Natural killer cell treated with Interleukin-12 subunit alpha and Interleukin-12 subunit beta and Interleukin-15 and Interleukin-18, amount 100 ng/mL, for 72 hours (primary cell): Measurements from ENCODE around the gene CD248. TPM values are rescaled to one million over a fixed set of nuclear protein-coding genes. Genes with fewer than 3 reads are reported as not detected.
A peak's percentile ranks its signal among the peaks of the same experiment; 100 is the strongest.
"Not testable (repeated sequence)": the region's sequence is repeated elsewhere in the genome, so short reads cannot be mapped to it uniquely, and the experiment has no call there.

Experiments used
- ATAC-seq, 2 donors: fragments of 150-1000 bp; cut with Tn5 transposase in 1 of 2; sonication (Bioruptor Pico), chemical (Tn5 transposase) in 1 of 2; 2 replicates each; pipeline ENCODE4 v1.10.0; 2021
- DNase-seq: peaks from one replicate; pipeline ENCODE4 v3.0.0; 2022; ENCODE audit warnings: low spot score
- H3K27ac Mint-ChIP-seq, 2 donors: 1 replicate in 1 of 2; 2 replicates in 1 of 2; pipeline ENCODE4 v1.8.0; 2022; ENCODE audit warnings: mixed read lengths in 2 of 2, mild to moderate bottlenecking in 1 of 2, moderate library complexity in 1 of 2
- H3K27me3 Mint-ChIP-seq, 2 donors: 1 replicate in 1 of 2; 2 replicates in 1 of 2; pipeline ENCODE4 v1.8.0; 2022; ENCODE audit warnings: mixed read lengths in 2 of 2
- H3K36me3 Mint-ChIP-seq: one replicate; pipeline ENCODE4 v1.8.0; 2022; ENCODE audit warnings: mixed read lengths
- H3K4me1 Mint-ChIP-seq, 2 donors: 1 replicate in 1 of 2; 2 replicates in 1 of 2; pipeline ENCODE4 v1.8.0; 2022; ENCODE audit warnings: low read depth in 2 of 2, mixed read lengths in 2 of 2, mild to moderate bottlenecking in 1 of 2
- H3K4me3 Mint-ChIP-seq: one replicate; pipeline ENCODE4 v1.8.0; 2022; ENCODE audit warnings: mixed read lengths
- H3K9me3 Mint-ChIP-seq: 2 replicates; pipeline ENCODE4 v1.8.0; 2022; ENCODE audit warnings: mixed read lengths
- total RNA-seq, 2 donors: library from RNA; stranded (reverse); gene quantifications; one replicate each; pipeline ENCODE4 v1.2.3, GENCODE V29; 2022

CD248 gene
- total RNA-seq, 2 donors from 2014 or later: 0.10 to 0.59 TPM

- peak overlapping the region in 1 of 2 donors; percentile 42 for H3K27ac Mint-ChIP-seq
- ATAC-seq (peak; percentile 72 to 77), DNase-seq (peak; percentile 62)
- H3K27me3 Mint-ChIP-seq: peaks cover 3 to 7% of the 10 kb centered on the region in 2 donors
- no peaks in the 10 kb centered on the region for H3K36me3 Mint-ChIP-seq
- H3K4me1 Mint-ChIP-seq: peaks cover 24 to 25% of the 10 kb centered on the region in 2 donors
- no peaks in the 10 kb centered on the region for H3K9me3 Mint-ChIP-seq
- H3K4me3 Mint-ChIP-seq: no peak overlapping the region
Observed at GRCh38 chr11:66328031-66328301, 11.1 kb upstream of the CD248 start.

GRCh38 chr11:66327171-66328030 lies 10.6 kb upstream of the CD248 start:
- no peaks in the 10 kb centered on the region for H3K9me3 Mint-ChIP-seq
- H3K36me3 Mint-ChIP-seq: no peaks in the 10 kb centered on the region
- H3K4me3 Mint-ChIP-seq: peak overlapping the region; percentile 21
- H3K27ac Mint-ChIP-seq: peak overlapping the region in 1 of 2 donors; percentile 42
- peaks cover 4 to 7% of the 10 kb centered on the region in 2 donors for H3K27me3 Mint-ChIP-seq
- DNase-seq (peak; percentile 59), ATAC-seq (peak in 1 of 2 donors; percentile 3)
- H3K4me1 Mint-ChIP-seq: peaks cover 25 to 26% of the 10 kb centered on the region in 2 donors

GRCh38 chr11:66326261-66327111 lies 9.6 kb upstream of the CD248 start:
- no peak for ATAC-seq
- no peak overlapping the region for H3K4me3 Mint-ChIP-seq

GRCh38 chr11:66325263-66325671 lies 8.4 kb upstream of the CD248 start:
- DNase-seq: no peak
- no peak for ATAC-seq
- Mint-ChIP-seq H3K27ac (peak overlapping the region in 1 of 2 donors; percentile 25), H3K9me3 (no peaks in the 10 kb centered on the region), H3K36me3 (no peaks in the 10 kb centered on the region), H3K4me3 (no peak overlapping the region), H3K4me1 (peaks cover 25 to 27% of the 10 kb centered on the region in 2 donors), H3K27me3 (peaks cover 7 to 8% of the 10 kb centered on the region in 2 donors)

More at GRCh38 chr11:66326261-66327111, 9.6 kb upstream of the CD248 start:
- Mint-ChIP-seq H3K4me1 (peaks cover 25 to 27% of the 10 kb centered on the region in 2 donors), H3K27me3 (peaks cover 7% of the 10 kb centered on the region in 2 donors), H3K36me3 (no peaks in the 10 kb centered on the region), H3K27ac (peak overlapping the region in 1 of 2 donors; percentile 25), H3K9me3 (no peaks in the 10 kb centered on the region)
- peak; percentile 42 for DNase-seq

- no peaks in the 10 kb centered on the region for H3K9me3 Mint-ChIP-seq
- H3K36me3 Mint-ChIP-seq: no peaks in the 10 kb centered on the region
Observed at GRCh38 chr11:66324664-66325063, 7.8 kb upstream of the CD248 start.

GRCh38 chr11:66323684-66324083 lies 6.8 kb upstream of the CD248 start:
- Mint-ChIP-seq H3K27me3 (peaks cover 16 to 19% of the 10 kb centered on the region in 2 donors), H3K4me1 (peaks cover 29 to 30% of the 10 kb centered on the region in 2 donors), H3K9me3 (no peaks in the 10 kb centered on the region), H3K4me3 (no peak overlapping the region), H3K27ac (peak overlapping the region in 1 of 2 donors; percentile 15), H3K36me3 (no peaks in the 10 kb centered on the region)
- ATAC-seq (no peak), DNase-seq (peak; percentile 49)

More at GRCh38 chr11:66324664-66325063, 7.8 kb upstream of the CD248 start:
- no peak for ATAC-seq
- Mint-ChIP-seq H3K27ac (no peak overlapping the region), H3K27me3 (peaks cover 7 to 12% of the 10 kb centered on the region in 2 donors), H3K4me1 (peaks cover 25 to 27% of the 10 kb centered on the region in 2 donors), H3K4me3 (no peak overlapping the region)
- no peak for DNase-seq

GRCh38 chr11:66322732-66323427 lies 6.0 kb upstream of the CD248 start:
- H3K27ac Mint-ChIP-seq: peak overlapping the region in 1 of 2 donors; percentile 15
- H3K9me3 Mint-ChIP-seq: no peaks in the 10 kb centered on the region
- ATAC-seq: no peak
- no peaks in the 10 kb centered on the region for H3K36me3 Mint-ChIP-seq
- peaks cover 19 to 22% of the 10 kb centered on the region in 2 donors for H3K27me3 Mint-ChIP-seq
- no peak overlapping the region for H3K4me3 Mint-ChIP-seq
- peaks cover 25 to 27% of the 10 kb centered on the region in 2 donors for H3K4me1 Mint-ChIP-seq
- peak; percentile 23 for DNase-seq

- no peak for DNase-seq
- Mint-ChIP-seq H3K4me3 (no peak overlapping the region), H3K9me3 (no peaks in the 10 kb centered on the region), H3K36me3 (no peaks in the 10 kb centered on the region), H3K27ac (no peak overlapping the region), H3K27me3 (peaks cover 19 to 22% of the 10 kb centered on the region in 2 donors), H3K4me1 (peaks cover 16 to 24% of the 10 kb centered on the region in 2 donors)
- no peak for ATAC-seq
Observed at GRCh38 chr11:66321606-66322005, 4.8 kb upstream of the CD248 start.

GRCh38 chr11:66320748-66321147 lies 3.9 kb upstream of the CD248 start:
- ATAC-seq, H3K27ac Mint-ChIP-seq, DNase-seq, H3K9me3 Mint-ChIP-seq, H3K4me3 Mint-ChIP-seq, H3K36me3 Mint-ChIP-seq: not testable (repeated sequence)
- H3K27me3 Mint-ChIP-seq: peaks cover 22 to 24% of the 10 kb centered on the region in 2 donors
- H3K4me1 Mint-ChIP-seq: peaks cover 11 to 21% of the 10 kb centered on the region in 2 donors

GRCh38 chr11:66320289-66320688 lies 3.4 kb upstream of the CD248 start:
- Mint-ChIP-seq H3K4me1 (peaks cover 12 to 24% of the 10 kb centered on the region in 2 donors), H3K27me3 (peaks cover 27 to 28% of the 10 kb centered on the region in 2 donors)
- not testable (repeated sequence) for H3K27ac Mint-ChIP-seq, H3K4me3 Mint-ChIP-seq, H3K9me3 Mint-ChIP-seq, DNase-seq, ATAC-seq, H3K36me3 Mint-ChIP-seq

GRCh38 chr11:66318600-66318970 lies 1.7 kb upstream of the CD248 start:
- DNase-seq: no peak
- Mint-ChIP-seq H3K9me3 (no peaks in the 10 kb centered on the region), H3K27ac (peak overlapping the region in 1 of 2 donors; percentile 50), H3K4me1 (peaks cover 20 to 25% of the 10 kb centered on the region in 2 donors), H3K36me3 (no peaks in the 10 kb centered on the region), H3K27me3 (peaks cover 28 to 29% of the 10 kb centered on the region in 2 donors), H3K4me3 (peak overlapping the region; percentile 25)
- ATAC-seq: no peak

GRCh38 chr11:66317723-66318599 lies 1.1 kb upstream of the CD248 start:
- H3K4me3 Mint-ChIP-seq: peak overlapping the region; percentile 25
- no peaks in the 10 kb centered on the region for H3K36me3 Mint-ChIP-seq
- H3K9me3 Mint-ChIP-seq: no peaks in the 10 kb centered on the region
- ATAC-seq (peak in 1 of 2 donors; percentile 63), DNase-seq (peak; percentile 53)
- peaks cover 23 to 29% of the 10 kb centered on the region in 2 donors for H3K27me3 Mint-ChIP-seq
- H3K27ac Mint-ChIP-seq: no peak overlapping the region
- H3K4me1 Mint-ChIP-seq: peaks cover 20 to 25% of the 10 kb centered on the region in 2 donors
